Activated naive CD4-positive, alpha-beta T cell treated with anti-CD3 and anti-CD28 coated beads, Interleukin-2, amount 50 U/mL, for 16 hours (primary cell): ENCODE data around the gene ARNT2.

Source experiments
- DNase-seq: peaks from one replicate; pipeline ENCODE4 v3.0.0-alpha.2; 2020

The ARNT2 gene

GRCh38 chr15:80601256-80601655 is 197.1 kb downstream of the ARNT2 start:
- no peak for DNase-seq

GRCh38 chr15:80604583-80605575 is 200.7 kb downstream of the ARNT2 start:
- DNase-seq, result no peak

GRCh38 chr15:80605591-80606150 is 201.5 kb downstream of the ARNT2 start:
- DNase-seq, result no peak

- no peak for DNase-seq
These were observed 202.4 kb downstream of the ARNT2 start for GRCh38 chr15:80606511-80607071.

DNA sequence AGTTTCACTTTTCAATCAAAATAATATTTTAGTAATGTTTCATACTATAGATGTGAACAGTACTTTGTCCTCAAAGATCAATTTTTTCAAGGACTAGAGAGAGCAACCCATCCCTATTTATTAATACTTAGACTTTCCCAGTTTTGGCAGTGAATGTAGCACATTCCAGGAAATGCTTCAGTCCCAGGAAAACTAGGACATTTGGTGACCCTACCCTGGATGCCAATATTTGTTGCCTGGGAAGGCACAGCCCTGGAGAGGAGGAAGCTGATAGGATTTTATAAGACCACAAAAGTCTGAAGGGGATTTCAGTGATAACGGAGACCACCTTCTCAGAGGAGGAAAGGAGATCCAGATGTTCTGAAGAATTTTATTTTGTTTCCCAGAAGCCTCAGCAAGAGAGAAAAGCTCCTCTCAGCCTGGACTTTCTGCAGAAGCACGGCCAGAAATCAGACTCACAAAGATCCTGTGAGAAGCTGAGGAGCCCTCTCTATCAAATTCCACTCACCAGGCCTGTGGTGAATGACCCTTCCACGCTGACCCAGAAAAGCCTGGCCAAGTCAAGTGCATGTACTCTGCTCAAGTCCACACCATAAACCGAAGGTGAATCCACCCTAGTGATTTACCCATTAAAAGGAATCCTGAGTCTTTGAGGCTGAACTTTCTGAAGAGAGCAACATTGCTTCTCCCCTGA is 203.3 kb downstream of the ARNT2 start:
- no peak for DNase-seq

DNA sequence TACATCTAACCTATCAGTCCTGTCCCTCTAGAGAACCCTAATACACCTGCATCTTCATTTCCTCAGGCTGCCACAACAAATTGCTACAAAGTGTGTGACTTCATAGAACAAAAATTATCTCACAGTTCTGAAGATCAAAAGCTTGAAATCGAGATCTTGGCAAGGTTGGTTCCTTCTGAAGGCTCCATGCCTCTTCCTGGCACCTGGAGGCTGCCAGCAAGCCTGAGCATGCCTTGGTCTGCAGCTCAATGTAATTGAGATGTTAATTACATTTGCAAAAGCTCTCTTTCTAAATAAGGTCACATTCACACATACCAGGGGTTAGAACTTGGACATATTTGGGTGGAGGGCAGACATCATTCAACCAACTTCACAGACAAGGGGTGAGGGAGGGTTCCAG is 204.5 kb downstream of the ARNT2 start:
- no peak for DNase-seq

DNA sequence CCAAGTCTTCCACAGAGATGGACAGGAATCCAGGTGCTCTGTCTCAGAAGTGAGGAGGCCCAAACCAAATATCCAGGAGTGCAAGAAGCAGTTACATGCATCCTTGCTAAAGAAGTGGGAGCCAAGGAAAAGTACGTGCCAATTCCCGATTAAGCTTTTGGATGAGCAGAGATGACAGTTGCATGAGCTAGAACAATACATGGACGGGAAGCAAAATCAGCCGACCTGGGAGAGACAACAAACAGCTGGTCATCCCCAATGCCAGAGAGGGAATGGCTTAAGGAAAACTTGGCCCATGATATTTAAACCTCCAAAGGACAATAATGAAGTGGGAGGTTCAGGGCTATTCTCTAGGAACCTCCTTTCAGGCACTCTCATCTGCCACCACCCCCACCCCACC is 204.9 kb downstream of the ARNT2 start:
- no peak for DNase-seq

- no peak for DNase-seq
These were observed 205.3 kb downstream of the ARNT2 start for GRCh38 chr15:80609512-80609946.

DNA sequence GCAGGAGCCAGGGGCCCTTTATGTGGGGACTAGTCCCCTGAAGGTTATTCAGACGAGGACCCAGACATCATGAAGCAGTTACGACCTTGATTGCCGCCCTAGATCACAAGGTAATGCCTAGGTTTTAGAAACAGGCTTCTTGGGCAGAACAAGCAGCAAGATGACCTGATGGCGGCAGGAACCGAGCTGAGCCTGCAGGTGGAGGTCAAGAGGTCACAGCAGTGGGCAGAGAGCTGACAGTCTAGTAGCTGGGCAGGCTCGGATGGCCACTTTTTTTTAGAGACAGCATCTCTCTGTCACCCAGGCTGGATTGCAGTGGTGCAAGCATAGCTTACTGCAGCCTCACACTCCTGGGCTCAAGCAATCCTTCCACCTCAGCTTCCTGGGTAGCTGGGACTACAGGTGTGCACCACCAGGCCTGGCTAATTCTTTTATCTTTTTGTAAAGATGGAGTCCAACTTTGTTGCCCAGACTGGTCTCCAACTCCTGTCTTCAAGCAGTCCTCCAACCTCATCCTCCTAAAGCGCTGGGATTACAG is 207.4 kb downstream of the ARNT2 start:
- DNase-seq, result no peak

GRCh38 chr15:80612118-80612823 is 208.1 kb downstream of the ARNT2 start:
- no peak for DNase-seq

DNA sequence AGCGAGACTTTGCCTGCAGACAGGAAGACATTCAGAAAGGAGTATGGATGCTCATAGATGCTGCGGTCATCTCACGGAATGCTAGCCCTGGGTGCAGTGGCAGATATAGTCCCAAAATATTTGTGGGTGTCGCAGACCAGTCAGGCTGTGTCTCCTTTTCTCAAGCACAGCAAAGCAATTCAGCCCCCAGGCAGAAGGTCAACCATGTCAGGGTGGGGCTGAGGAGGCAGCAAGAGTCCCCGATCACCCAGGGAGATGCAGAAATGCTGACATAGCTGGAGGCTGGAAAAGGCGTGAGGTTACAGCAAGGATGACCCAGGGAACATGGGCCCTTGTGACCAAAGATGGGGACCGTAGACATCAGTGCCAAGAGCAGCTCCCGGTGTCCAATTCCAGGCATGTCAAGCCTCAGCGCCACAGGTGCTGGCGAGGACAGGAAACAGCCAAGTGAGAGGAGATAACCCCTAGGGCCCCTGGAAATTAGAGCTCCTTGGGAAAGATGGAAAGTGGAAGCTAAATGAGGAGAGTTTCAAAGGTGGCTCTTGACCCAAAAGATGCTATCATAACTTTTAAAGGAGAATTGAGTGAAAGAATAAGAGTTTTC is 209.7 kb downstream of the ARNT2 start:
- no peak for DNase-seq

GRCh38 chr15:80614711-80615360 is 210.7 kb downstream of the ARNT2 start:
- DNase-seq, result no peak

GRCh38 chr15:80615361-80615736 is 211.2 kb downstream of the ARNT2 start:
- no peak for DNase-seq

DNA sequence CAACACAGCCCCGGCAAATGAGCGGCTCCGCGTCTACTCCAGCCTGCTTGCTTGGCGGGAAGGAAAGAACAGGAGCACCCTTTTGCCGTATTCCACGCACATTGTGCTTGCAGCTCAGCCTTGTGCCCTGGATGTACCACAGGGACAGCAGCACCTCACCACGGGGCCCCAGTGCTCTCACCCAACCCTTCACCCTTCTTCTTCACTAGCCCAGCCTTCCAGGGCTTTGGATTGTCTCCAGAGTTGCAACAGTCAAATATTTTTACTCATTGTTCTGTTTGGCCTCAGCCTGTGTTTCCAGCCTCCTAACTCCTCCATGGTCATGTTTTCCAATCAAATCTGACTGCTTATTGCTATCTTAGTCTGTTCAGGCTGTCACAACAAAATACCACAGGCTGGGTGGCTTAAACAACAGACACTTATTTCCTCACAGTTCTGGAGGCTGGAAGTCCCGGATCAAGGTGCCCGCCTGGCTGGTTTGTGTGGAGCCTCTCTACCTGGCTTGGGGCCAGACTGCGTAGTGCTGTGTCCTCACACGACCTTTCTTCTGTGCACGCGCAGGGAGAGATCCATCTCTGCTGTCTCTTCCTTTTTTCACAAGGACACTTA is 211.7 kb downstream of the ARNT2 start:
- DNase-seq, result no peak

- no peak for DNase-seq
These were observed 214.7 kb downstream of the ARNT2 start for GRCh38 chr15:80618685-80619400.

GRCh38 chr15:80619680-80620079 is 215.5 kb downstream of the ARNT2 start:
- no peak for DNase-seq

GRCh38 chr15:80620141-80620540 is 216.0 kb downstream of the ARNT2 start:
- no peak for DNase-seq

DNA sequence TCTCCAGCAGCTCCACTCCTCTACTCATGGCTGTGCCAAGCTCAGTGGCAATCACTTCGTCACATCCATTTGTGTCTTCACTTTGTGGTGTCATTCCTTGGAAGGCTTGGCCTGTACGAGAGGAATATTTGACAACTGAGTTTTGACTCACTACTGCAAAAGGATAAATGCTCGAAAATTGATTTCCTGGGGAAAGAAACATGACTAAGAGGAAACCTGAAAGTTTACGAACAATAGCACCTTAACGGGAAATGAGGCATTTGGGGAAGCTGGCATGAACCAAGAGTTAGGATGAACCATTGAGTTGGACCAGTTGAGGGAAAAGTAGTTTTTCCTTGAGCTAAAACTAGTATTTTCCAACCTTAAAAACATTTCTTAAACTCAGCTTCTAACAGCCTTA is 216.7 kb downstream of the ARNT2 start:
- no peak for DNase-seq

- no peak for DNase-seq
These were observed 222.5 kb downstream of the ARNT2 start for GRCh38 chr15:80626643-80627120.

DNA sequence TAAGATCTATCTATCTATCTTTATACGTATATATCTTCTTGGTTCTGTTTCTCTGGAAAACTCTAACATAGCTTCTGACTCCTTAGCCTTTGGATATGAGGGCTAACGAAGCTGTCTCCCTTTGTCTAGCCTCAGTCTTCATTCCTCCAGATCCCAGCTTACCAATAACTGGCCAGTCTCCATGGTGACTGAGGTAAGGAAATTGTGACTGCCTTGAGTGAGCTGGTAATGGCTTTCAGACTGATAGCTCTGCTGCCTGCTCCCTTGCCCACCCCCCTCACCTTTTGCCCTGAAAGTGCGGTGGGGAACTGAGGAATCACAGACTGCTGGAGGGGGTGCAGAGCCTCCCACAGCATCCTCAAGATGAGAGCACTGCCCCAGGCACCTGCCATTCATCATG is 225.2 kb downstream of the ARNT2 start:
- no peak for DNase-seq
